T-helper 2 cell (primary cell): ENCODE results near the gene PIGR.

Experiments used
- DNase-seq, 5 experiments: peaks; one replicate each; pipeline versions ENCODE4 v3.0.0 to v3.0.0-alpha.2; 2012 to 2022
- total RNA-seq, 2 donors: gene quantifications; one replicate each; lab custom pipeline; 2026; lab: John Stamatoyannopoulos, UW

The PIGR gene
- total RNA-seq, result 0 reads per million in 2 donors

DNA sequence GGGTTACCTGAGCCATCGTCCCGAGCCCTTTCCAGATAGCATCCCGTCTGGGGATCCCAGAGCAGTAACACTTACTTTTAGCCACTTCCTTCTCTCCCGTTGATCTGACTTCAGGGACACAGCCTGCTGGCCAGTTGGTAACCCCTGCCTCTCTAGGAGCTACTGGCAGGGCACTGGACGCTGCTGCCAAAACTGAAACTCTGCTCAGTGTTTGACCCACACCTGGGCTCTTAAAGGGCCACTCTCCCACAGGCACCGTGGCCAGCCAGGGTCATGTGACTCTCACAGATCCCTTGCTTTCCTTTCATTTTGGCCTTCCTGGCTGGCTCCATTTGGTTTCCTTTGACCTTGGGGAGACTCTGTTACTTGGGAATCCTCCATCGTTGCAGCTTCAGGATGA is at the start of gene PIGR:
Gene PIGR, minus strand, starts transcription at position 206 of the 400 bp plus-strand sequence. CDS start 5,935 bp downstream, outside the sequence.
- no peak for DNase-seq

GRCh38 chr1:206992790-206993189 is 46.5 kb upstream of the PIGR start:
- DNase-seq, result no peak

GRCh38 chr1:206987873-206988272 is 41.6 kb upstream of the PIGR start:
- peak in 1 of 5 experiments; percentile 13 for DNase-seq

DNA sequence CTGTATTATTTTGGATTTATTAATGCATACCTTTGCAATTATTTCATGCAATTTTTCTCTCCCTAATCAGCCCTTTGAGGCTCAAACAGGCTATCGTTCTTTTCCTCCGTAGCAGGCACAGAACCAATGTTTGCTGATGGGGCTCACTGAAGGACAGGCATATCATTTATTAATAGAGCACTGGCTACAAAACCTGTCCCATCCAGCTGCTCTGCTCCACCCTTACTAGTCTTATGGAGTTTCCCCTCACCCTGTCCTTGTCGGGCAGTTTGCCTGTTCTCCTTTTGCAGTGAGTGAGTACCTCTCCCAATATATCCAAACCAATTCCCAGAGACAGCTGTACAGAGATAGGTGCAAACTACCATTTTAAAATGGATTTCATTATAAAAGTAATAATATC is 40.6 kb upstream of the PIGR start:
- no peak for DNase-seq

GRCh38 chr1:206986402-206986801 is 40.1 kb upstream of the PIGR start:
- no peak for DNase-seq

- DNase-seq, result no peak
These were observed 39.0 kb upstream of the PIGR start for GRCh38 chr1:206985162-206985749.

DNA sequence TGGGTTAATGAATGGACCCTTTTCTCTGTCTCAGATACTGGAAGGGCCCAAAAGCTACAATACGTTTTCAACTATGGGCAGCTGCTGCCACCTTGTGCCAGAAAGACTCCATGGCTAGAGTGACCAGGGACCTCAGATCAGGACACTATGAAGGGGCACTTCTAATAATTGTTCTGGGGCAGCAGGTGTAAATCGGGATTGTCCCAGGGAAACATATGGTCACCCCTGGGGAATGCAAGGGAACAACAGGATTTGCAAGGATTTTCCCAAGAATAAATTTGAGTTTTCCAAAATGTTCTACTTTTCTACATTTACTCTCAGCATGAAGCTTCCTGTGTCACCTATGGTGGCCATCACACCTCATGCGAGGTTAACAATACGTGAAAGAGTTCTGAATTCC is 36.0 kb upstream of the PIGR start:
- DNase-seq, result peak in 4 of 5 experiments; percentile 24 to 43 (median 33)

DNA sequence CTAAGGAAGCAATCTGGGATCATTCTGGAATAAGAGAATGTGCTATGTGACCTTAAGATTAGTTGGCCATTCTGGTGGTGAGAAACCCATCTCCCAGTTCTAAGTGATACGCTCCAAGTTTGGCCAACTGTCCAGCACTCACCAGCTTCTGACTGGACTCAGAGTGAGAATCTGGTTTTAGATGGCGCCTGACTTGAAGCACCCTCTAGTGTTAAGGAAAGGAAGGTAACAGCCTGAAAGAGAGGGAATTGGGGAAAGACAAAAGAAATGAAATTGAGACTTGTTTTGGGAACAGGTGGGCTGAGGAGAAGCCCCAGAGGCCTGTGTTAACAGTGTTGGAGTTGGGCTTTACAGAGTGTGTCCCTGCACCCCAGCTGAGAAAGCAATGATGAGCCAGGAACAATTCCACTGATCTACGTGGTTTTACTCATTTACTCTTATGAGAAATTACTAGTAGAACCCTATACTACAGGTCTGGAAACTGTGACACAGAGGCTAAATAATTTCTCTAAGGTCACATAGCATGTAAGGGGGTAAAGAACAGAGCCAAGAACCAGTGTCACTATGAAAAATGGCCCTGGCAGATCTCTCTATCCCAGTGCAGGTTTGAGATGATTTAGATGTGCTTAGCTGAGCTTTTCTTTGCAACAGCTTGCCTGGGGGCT is 33.2 kb upstream of the PIGR start:
- no peak for DNase-seq

DNA sequence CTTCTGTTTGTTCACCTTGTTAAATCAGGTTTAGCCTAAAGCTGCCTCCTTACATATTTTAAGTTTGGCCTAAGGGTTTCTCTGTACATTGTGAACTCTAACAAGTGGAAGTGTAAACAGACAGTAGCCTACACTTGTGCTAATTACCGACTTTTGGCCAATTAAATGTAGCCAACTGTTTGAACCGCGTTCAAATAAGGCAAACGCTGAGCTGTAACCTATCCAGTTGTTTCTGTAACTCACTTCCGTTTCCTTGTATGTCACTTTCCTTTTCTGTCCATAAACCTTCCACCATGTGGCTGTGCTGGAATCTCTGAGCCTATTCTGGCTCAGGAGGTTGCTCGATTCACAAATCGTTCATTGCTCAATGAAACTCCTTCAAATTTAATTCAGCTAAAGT is 32.0 kb upstream of the PIGR start:
- DNase-seq, result no peak

GRCh38 chr1:206975306-206975705 is 29.0 kb upstream of the PIGR start:
- no peak for DNase-seq

- DNase-seq, result no peak
These were observed 27.9 kb upstream of the PIGR start for GRCh38 chr1:206974140-206974539.

GRCh38 chr1:206972728-206973127 is 26.5 kb upstream of the PIGR start:
- no peak for DNase-seq

- no peak for DNase-seq
These were observed 24.9 kb upstream of the PIGR start for GRCh38 chr1:206971029-206971655.

DNA sequence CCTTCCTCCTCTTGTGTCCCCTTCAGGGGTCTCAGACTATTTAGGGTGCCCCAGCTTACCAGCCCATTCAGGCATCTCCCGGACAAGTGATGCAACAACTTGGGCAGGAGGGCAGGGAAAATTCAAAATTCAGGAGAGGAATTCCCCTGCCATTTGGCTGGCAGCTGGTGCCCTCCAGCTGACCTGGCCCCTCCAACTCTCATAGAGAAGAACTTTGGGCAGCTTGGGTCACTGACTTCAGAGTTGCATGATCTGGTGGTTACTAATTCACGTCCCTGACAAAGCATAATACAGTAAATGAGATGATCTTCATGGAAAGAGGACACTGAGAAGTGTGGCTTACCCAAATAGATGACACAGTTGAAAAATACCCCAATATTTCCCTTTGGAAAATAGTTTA is 24.2 kb upstream of the PIGR start, which contains the start of gene FCAMR:
Gene FCAMR, minus strand, starts transcription at position 15 of the 400 bp plus-strand sequence. CDS start 335 bp downstream, outside the sequence.
- DNase-seq, result no peak

GRCh38 chr1:206969090-206969489 is 22.8 kb upstream of the PIGR start:
- DNase-seq, result no peak

GRCh38 chr1:206967096-206967849 is 21.0 kb upstream of the PIGR start:
- peak in 1 of 5 experiments; percentile 52 for DNase-seq

GRCh38 chr1:206965781-206966180 is 19.5 kb upstream of the PIGR start:
- no peak for DNase-seq

GRCh38 chr1:206963740-206964139 is 17.5 kb upstream of the PIGR start:
- no peak for DNase-seq

DNA sequence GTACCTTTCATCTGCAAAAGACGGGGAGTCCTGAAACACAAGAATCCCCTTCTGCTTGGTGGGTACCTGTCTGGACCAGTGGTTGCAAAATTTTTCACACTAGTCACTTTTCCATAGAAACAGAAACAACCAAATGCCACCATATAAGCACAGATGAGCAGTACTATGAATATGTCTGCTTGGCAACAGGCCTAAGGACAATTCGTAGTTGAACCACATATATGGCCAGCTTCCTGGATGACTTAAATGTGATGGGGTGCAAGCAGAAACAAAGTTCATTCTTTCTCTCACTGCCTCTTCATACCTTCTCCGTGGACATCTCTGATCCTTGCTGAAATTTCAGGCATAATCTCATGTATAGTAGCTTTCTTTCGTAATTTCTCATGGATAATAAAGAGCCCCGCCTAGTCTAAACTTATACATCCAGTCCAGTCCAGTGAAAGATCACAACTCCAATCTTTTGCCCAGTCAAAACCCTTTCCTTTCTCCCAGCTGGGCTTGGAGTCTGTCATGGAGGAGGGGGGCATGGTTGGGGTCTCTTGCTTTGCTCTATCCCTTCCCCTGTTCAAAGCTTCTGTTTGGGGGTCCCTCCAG is 16.9 kb upstream of the PIGR start:
- no peak for DNase-seq

DNA sequence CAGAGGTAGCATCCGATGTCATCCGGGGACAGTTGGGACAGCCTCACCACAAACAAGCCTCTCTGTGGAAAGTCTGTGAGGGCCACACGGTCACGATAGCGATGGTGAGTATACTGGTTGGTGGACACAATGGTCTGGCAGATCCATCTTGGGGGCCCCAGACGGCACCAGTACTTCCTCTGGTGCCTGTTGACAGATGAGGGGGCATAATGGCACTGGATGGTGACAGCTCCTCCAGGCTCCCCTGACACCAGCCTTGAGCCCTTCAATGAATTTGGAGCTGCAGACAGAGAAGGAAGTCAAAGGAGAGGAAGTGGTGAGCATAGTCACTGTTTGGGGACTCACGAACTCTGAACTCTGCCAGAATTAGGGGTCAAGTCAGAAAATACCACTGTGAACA is 16.0 kb upstream of the PIGR start:
- DNase-seq, result peak in 1 of 5 experiments; percentile 45

DNA sequence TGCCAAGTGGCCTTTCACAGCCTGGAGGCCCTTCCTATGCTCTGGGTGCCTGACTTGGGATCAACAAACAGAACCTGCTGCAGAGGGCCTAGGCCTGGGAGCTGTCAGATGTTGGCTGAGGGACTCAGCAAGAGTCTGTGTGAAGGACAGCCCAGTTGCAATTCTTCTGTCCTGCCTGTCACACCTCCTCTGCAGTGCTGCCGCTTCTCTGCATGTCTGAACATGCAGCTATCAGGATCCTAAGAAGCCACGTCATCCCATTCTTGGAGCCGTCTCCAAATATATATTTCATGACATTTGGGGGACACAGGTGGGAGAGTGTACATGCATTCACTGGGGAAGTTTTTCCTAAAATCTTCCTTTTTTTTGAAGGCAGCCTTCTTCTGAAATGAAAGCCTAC is 15.4 kb upstream of the PIGR start:
- DNase-seq, result no peak

GRCh38 chr1:206960676-206961386 is 14.6 kb upstream of the PIGR start:
- no peak for DNase-seq
